ENCODE measurements around the gene CD81. TPM values are rescaled to one million over a fixed set of nuclear protein-coding genes. Genes with fewer than 3 reads are reported as not detected.

Gene CD81
- total and polyA plus RNA-seq, 2 donors (not counting 1 experiment from before 2014, with no cell fraction given) = 438 to 611 TPM

GRCh38 chr11:2395211-2395730, 18.2 kb downstream of the CD81 start:
- Histone ChIP-seq H3K9ac (ENCODE audit: insufficient read depth, low read length) (no peak overlapping the region), H3K4me2 (ENCODE audit: extremely low read depth, insufficient read depth, low read length) (no peak overlapping the region), H3K4me1 (ENCODE audit: control insufficient read depth, extremely low read depth, insufficient read depth, low read length) (peaks cover 10% of the 10 kb centered on the region), H2AFZ (ENCODE audit: low read length) (no peak overlapping the region), H3K4me3 (replicated peaks in 1 of 4; ENCODE audit: control extremely low read depth in 1 of 4, insufficient read depth in 1 of 4, low read depth in 3 of 4, low read length in 4 of 4) (no peak overlapping the region), H3K9me3 (ENCODE audit: control insufficient read depth, insufficient read depth, low read depth, low read length) (no peaks in the 10 kb centered on the region), H4K20me1 (ENCODE audit: control insufficient read depth, extremely low read depth, insufficient read depth, low read length) (no peaks in the 10 kb centered on the region), H3K79me2 (ENCODE audit: control insufficient read depth, insufficient read depth, low read length) (peaks cover 38% of the 10 kb centered on the region), H3K27me3 (ENCODE audit: control insufficient read depth, insufficient read depth, low read length) (no peaks in the 10 kb centered on the region), H3K36me3 (ENCODE audit: control insufficient read depth, insufficient read depth, low read length) (peaks cover 47% of the 10 kb centered on the region), H3K27ac (ENCODE audit: insufficient read depth, low read length) (no peak overlapping the region)
- TF ChIP-seq EZH2 (IDR thresholded peaks at IDR 0.05; ENCODE audit: low read length, missing control alignments) = no peak
- no peak for DNase-seq (ENCODE audit: low read depth in 2 of 2)

- H3K4me3 ChIP-seq (replicated peaks in 1 of 4; ENCODE audit: control extremely low read depth in 1 of 4, insufficient read depth in 1 of 4, low read depth in 3 of 4, low read length in 4 of 4) = no peak overlapping the region
- DNase-seq (ENCODE audit: low read depth in 2 of 2) = no peak
- no peak overlapping the region for H2AFZ ChIP-seq (ENCODE audit: low read length)
- TF ChIP-seq CTCF (conservative IDR thresholded peaks at IDR 0.05 in 1 of 2, IDR thresholded peaks at IDR 0.05 in 1 of 2; ENCODE audit: low read depth in 1 of 2, low read length in 2 of 2) (no peak), EZH2 (IDR thresholded peaks at IDR 0.05; ENCODE audit: low read length, missing control alignments) (no peak)
- no peak overlapping the region for H3K9ac ChIP-seq (ENCODE audit: insufficient read depth, low read length)
- H3K4me2 ChIP-seq (ENCODE audit: extremely low read depth, insufficient read depth, low read length) = no peak overlapping the region
- no peaks in the 10 kb centered on the region for H3K27me3 ChIP-seq (ENCODE audit: control insufficient read depth, insufficient read depth, low read length)
- no peaks in the 10 kb centered on the region for H4K20me1 ChIP-seq (ENCODE audit: control insufficient read depth, extremely low read depth, insufficient read depth, low read length)
- no peaks in the 10 kb centered on the region for H3K9me3 ChIP-seq (ENCODE audit: control insufficient read depth, insufficient read depth, low read depth, low read length)
- peaks cover 45% of the 10 kb centered on the region for H3K36me3 ChIP-seq (ENCODE audit: control insufficient read depth, insufficient read depth, low read length)
- no peak overlapping the region for H3K27ac ChIP-seq (ENCODE audit: insufficient read depth, low read length)
- H3K4me1 ChIP-seq (ENCODE audit: control insufficient read depth, extremely low read depth, insufficient read depth, low read length) = peaks cover 8% of the 10 kb centered on the region
- peaks cover 35% of the 10 kb centered on the region for H3K79me2 ChIP-seq (ENCODE audit: control insufficient read depth, insufficient read depth, low read length)
Observed at GRCh38 chr11:2395856-2396255, 18.7 kb downstream of the CD81 start.

GRCh38 chr11:2396471-2396870, 19.4 kb downstream of the CD81 start:
- Histone ChIP-seq H3K4me2 (ENCODE audit: extremely low read depth, insufficient read depth, low read length) (no peak overlapping the region), H3K4me3 (replicated peaks in 1 of 4; ENCODE audit: control extremely low read depth in 1 of 4, insufficient read depth in 1 of 4, low read depth in 3 of 4, low read length in 4 of 4) (no peak overlapping the region), H3K36me3 (ENCODE audit: control insufficient read depth, insufficient read depth, low read length) (peaks cover 43% of the 10 kb centered on the region), H3K27me3 (ENCODE audit: control insufficient read depth, insufficient read depth, low read length) (no peaks in the 10 kb centered on the region), H3K9me3 (ENCODE audit: control insufficient read depth, insufficient read depth, low read depth, low read length) (no peaks in the 10 kb centered on the region), H3K27ac (ENCODE audit: insufficient read depth, low read length) (no peak overlapping the region), H4K20me1 (ENCODE audit: control insufficient read depth, extremely low read depth, insufficient read depth, low read length) (no peaks in the 10 kb centered on the region), H3K9ac (ENCODE audit: insufficient read depth, low read length) (no peak overlapping the region), H2AFZ (ENCODE audit: low read length) (no peak overlapping the region), H3K4me1 (ENCODE audit: control insufficient read depth, extremely low read depth, insufficient read depth, low read length) (peaks cover 8% of the 10 kb centered on the region), H3K79me2 (ENCODE audit: control insufficient read depth, insufficient read depth, low read length) (peaks cover 35% of the 10 kb centered on the region)
- no peak for DNase-seq (ENCODE audit: low read depth in 2 of 2)
- TF ChIP-seq EZH2 (IDR thresholded peaks at IDR 0.05; ENCODE audit: low read length, missing control alignments) (no peak), CTCF (conservative IDR thresholded peaks at IDR 0.05 in 1 of 2, IDR thresholded peaks at IDR 0.05 in 1 of 2; ENCODE audit: low read depth in 1 of 2, low read length in 2 of 2) (no peak)
